ENCODE results near the gene MAGI2. TPM values are rescaled to one million over a fixed set of nuclear protein-coding genes. Genes with fewer than 3 reads are reported as not detected.
A peak's percentile ranks its signal among the peaks of the same experiment; 100 is the strongest.

Gene MAGI2
- total RNA-seq, 1 experiment from 2014 or later, result 14.3 TPM

- WGBS (ENCODE audit: extremely low coverage, insufficient read length, low lambda C conversion rate), result no CpG with 5 or more reads among the region's 3 CpGs
- no peak overlapping the region for H2BK12ac ChIP-seq (ENCODE audit: insufficient read length, low read depth, low read length)
- no peak overlapping the region for H2BK120ac ChIP-seq (ENCODE audit: low read depth, low read length, poor library complexity, severe bottlenecking)
- Mint-ChIP-seq H3K4me3 (no peak overlapping the region), H3K27ac (peak overlapping the region; percentile 14 to 30 (median 17); a peak in 4 of 7 replicates), H3K27me3 (ENCODE audit: low read depth) (no peaks in the 10 kb centered on the region), H3K36me3 (ENCODE audit: insufficient read depth in 1 of 3, low read depth in 3 of 3) (no peaks in the 10 kb centered on the region), H3K9me3 (no peaks in the 10 kb centered on the region), H3K4me1 (peaks cover 15 to 21% of the 10 kb centered on the region in 2 experiments)
- no peak overlapping the region for H2BK5ac ChIP-seq (ENCODE audit: insufficient read length, low read length)
- H3K56ac ChIP-seq (ENCODE audit: insufficient read length, low read depth, low read length), result no peak overlapping the region
- H3T11ph ChIP-seq (ENCODE audit: low read length), result no peak overlapping the region
- no peaks in the 10 kb centered on the region for H3K9me3 ChIP-seq (ENCODE audit: control insufficient read depth, low read depth, low read length)
- DNase-seq, result no peak
- no peak overlapping the region for H3K4ac ChIP-seq (ENCODE audit: low read depth, low read length)
- no peak overlapping the region for H3K14ac ChIP-seq (ENCODE audit: insufficient read depth, low read length)
- no peak overlapping the region for H4K8ac ChIP-seq (replicated peaks; ENCODE audit: insufficient read length, low read depth, low read length)
- no peaks in the 10 kb centered on the region for H3K27me3 ChIP-seq (ENCODE audit: insufficient read depth, low read length)
- H3K27ac ChIP-seq (ENCODE audit: insufficient read length, low read depth, low read length), result no peak overlapping the region
- H4K20me1 ChIP-seq (ENCODE audit: control insufficient read depth, insufficient read depth, insufficient read length), result no peaks in the 10 kb centered on the region
- no peak overlapping the region for H4K5ac ChIP-seq (ENCODE audit: insufficient read length, low read depth, low read length)
- H2BK20ac ChIP-seq (ENCODE audit: low read depth, low read length, poor library complexity, severe bottlenecking), result no peak overlapping the region
- no peaks in the 10 kb centered on the region for H3K4me1 ChIP-seq (ENCODE audit: insufficient read depth, low read length)
- no peak overlapping the region for H3K9ac ChIP-seq (ENCODE audit: extremely low read depth, insufficient read length, low read length)
- H3K23ac ChIP-seq (ENCODE audit: insufficient read length, low read depth, low read length), result no peak overlapping the region
- H2BK15ac ChIP-seq (ENCODE audit: low read depth, low read length), result no peak overlapping the region
- TF ChIP-seq CTCF (conservative IDR thresholded peaks at IDR 0.05), result no peak
- no peak overlapping the region for H3K18ac ChIP-seq (ENCODE audit: insufficient read length, low read depth, low read length)
- H4K91ac ChIP-seq (ENCODE audit: insufficient read length, low read depth, low read length), result no peak overlapping the region
- no peaks in the 10 kb centered on the region for H3K79me1 ChIP-seq (ENCODE audit: insufficient read depth, low read depth, low read length, poor library complexity, severe bottlenecking)
- no peak overlapping the region for H3K4me2 ChIP-seq (ENCODE audit: insufficient read depth, insufficient read length, low read length)
- H2AFZ ChIP-seq (ENCODE audit: low read length), result no peak overlapping the region
- no peaks in the 10 kb centered on the region for H3K23me2 ChIP-seq (ENCODE audit: insufficient read length, low read depth, low read length, poor library complexity, severe bottlenecking)
- H2AK5ac ChIP-seq (ENCODE audit: insufficient read length, low read length), result no peak overlapping the region
- H3K79me2 ChIP-seq (ENCODE audit: insufficient read depth, low read length), result no peaks in the 10 kb centered on the region; the same call in 1 of the 2 replicates
Observed at GRCh38 chr7:78047800-78048199, 1405.7 kb downstream of the MAGI2 start.
